ENCODE results near the gene KIF13A. TPM values are rescaled to one million over a fixed set of nuclear protein-coding genes. Genes with fewer than 3 reads are reported as not detected.

KIF13A gene
- total and polyA plus RNA-seq, 2 experiments from 2014 or later: 8.4 to 28.2 TPM

DNA sequence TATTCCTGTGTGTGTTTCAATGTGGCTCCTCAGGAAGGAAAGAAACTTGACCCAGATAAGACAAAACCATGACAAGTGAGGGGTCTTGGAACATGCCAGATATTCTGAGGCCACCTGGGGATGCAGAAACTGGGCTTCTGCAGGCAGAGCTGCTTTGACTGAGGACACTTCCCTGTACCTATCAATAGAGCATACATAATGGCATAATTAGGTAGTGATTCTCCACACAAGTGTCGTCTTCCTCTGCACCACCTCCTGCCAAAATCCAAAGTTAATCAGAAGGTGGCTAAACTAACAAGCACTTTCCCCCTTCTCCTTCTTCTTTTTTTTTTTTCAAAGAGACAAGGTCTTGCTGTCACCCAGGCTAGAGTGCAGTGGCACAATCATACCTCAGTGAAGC lies 97.1 kb downstream of the KIF13A start:
- H3K36me3 Mint-ChIP-seq (ENCODE audit: low read depth): peaks cover 30% of the 10 kb centered on the region
- ATAC-seq (no peak), DNase-seq (ENCODE audit: low spot score) (no peak)
- peaks cover 13% of the 10 kb centered on the region for H3K9me3 Mint-ChIP-seq
- Histone ChIP-seq H3K4me1 (ENCODE audit: insufficient read depth) (no peaks in the 10 kb centered on the region; the same call in 1 of the 2 replicates), H3K36me3 (ENCODE audit: insufficient read depth) (peaks cover 12% of the 10 kb centered on the region; the same call in 1 of the 2 replicates), H3K27me3 (ENCODE audit: insufficient read depth) (no peaks in the 10 kb centered on the region), H3K27ac (ENCODE audit: low read depth) (no peak overlapping the region), H3F3A (replicated peaks; ENCODE audit: low read depth) (no peaks in the 10 kb centered on the region), H3K4me2 (no peak overlapping the region), H3K9me2 (ENCODE audit: insufficient read depth) (no peaks in the 10 kb centered on the region), H3K79me2 (replicated peaks; ENCODE audit: insufficient read depth) (peaks cover 3% of the 10 kb centered on the region; the same call in 1 of the 2 replicates), H2AFZ (no peak overlapping the region), H3K4me3 (no peak overlapping the region), H4K20me1 (replicated peaks; ENCODE audit: insufficient read depth) (peaks cover 4% of the 10 kb centered on the region; the same call in 1 of the 2 replicates)
- peaks cover 3% of the 10 kb centered on the region; the same call in 2 of the 3 replicates for H3K4me1 Mint-ChIP-seq
- TF ChIP-seq NANOG (IDR thresholded peaks at IDR 0.05; ENCODE audit: borderline replicate concordance): no peak
- TF ChIP-seq EZH2phosphoT487 (IDR thresholded peaks at IDR 0.05; ENCODE audit: unreplicated experiment): no peak
- no peak for TF ChIP-seq ZNF331 (CRISPR knock-in tag; IDR thresholded peaks at IDR 0.05; ENCODE audit: low read depth)
- TF ChIP-seq, protein P1, sequence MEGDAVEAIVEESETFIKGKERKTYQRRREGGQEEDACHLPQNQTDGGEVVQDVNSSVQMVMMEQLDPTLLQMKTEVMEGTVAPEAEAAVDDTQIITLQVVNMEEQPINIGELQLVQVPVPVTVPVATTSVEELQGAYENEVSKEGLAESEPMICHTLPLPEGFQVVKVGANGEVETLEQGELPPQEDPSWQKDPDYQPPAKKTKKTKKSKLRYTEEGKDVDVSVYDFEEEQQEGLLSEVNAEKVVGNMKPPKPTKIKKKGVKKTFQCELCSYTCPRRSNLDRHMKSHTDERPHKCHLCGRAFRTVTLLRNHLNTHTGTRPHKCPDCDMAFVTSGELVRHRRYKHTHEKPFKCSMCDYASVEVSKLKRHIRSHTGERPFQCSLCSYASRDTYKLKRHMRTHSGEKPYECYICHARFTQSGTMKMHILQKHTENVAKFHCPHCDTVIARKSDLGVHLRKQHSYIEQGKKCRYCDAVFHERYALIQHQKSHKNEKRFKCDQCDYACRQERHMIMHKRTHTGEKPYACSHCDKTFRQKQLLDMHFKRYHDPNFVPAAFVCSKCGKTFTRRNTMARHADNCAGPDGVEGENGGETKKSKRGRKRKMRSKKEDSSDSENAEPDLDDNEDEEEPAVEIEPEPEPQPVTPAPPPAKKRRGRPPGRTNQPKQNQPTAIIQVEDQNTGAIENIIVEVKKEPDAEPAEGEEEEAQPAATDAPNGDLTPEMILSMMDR (conservative IDR thresholded peaks at IDR 0.05; ENCODE audit: low read depth in 2 of 2): no peak
- TF ChIP-seq, protein P2, sequence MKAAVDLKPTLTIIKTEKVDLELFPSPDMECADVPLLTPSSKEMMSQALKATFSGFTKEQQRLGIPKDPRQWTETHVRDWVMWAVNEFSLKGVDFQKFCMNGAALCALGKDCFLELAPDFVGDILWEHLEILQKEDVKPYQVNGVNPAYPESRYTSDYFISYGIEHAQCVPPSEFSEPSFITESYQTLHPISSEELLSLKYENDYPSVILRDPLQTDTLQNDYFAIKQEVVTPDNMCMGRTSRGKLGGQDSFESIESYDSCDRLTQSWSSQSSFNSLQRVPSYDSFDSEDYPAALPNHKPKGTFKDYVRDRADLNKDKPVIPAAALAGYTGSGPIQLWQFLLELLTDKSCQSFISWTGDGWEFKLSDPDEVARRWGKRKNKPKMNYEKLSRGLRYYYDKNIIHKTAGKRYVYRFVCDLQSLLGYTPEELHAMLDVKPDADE (IDR thresholded peaks at IDR 0.05): no peak
- no peak for TF ChIP-seq POLR2AphosphoS5 (IDR thresholded peaks at IDR 0.05; ENCODE audit: low read depth)
- TF ChIP-seq, protein P3, sequence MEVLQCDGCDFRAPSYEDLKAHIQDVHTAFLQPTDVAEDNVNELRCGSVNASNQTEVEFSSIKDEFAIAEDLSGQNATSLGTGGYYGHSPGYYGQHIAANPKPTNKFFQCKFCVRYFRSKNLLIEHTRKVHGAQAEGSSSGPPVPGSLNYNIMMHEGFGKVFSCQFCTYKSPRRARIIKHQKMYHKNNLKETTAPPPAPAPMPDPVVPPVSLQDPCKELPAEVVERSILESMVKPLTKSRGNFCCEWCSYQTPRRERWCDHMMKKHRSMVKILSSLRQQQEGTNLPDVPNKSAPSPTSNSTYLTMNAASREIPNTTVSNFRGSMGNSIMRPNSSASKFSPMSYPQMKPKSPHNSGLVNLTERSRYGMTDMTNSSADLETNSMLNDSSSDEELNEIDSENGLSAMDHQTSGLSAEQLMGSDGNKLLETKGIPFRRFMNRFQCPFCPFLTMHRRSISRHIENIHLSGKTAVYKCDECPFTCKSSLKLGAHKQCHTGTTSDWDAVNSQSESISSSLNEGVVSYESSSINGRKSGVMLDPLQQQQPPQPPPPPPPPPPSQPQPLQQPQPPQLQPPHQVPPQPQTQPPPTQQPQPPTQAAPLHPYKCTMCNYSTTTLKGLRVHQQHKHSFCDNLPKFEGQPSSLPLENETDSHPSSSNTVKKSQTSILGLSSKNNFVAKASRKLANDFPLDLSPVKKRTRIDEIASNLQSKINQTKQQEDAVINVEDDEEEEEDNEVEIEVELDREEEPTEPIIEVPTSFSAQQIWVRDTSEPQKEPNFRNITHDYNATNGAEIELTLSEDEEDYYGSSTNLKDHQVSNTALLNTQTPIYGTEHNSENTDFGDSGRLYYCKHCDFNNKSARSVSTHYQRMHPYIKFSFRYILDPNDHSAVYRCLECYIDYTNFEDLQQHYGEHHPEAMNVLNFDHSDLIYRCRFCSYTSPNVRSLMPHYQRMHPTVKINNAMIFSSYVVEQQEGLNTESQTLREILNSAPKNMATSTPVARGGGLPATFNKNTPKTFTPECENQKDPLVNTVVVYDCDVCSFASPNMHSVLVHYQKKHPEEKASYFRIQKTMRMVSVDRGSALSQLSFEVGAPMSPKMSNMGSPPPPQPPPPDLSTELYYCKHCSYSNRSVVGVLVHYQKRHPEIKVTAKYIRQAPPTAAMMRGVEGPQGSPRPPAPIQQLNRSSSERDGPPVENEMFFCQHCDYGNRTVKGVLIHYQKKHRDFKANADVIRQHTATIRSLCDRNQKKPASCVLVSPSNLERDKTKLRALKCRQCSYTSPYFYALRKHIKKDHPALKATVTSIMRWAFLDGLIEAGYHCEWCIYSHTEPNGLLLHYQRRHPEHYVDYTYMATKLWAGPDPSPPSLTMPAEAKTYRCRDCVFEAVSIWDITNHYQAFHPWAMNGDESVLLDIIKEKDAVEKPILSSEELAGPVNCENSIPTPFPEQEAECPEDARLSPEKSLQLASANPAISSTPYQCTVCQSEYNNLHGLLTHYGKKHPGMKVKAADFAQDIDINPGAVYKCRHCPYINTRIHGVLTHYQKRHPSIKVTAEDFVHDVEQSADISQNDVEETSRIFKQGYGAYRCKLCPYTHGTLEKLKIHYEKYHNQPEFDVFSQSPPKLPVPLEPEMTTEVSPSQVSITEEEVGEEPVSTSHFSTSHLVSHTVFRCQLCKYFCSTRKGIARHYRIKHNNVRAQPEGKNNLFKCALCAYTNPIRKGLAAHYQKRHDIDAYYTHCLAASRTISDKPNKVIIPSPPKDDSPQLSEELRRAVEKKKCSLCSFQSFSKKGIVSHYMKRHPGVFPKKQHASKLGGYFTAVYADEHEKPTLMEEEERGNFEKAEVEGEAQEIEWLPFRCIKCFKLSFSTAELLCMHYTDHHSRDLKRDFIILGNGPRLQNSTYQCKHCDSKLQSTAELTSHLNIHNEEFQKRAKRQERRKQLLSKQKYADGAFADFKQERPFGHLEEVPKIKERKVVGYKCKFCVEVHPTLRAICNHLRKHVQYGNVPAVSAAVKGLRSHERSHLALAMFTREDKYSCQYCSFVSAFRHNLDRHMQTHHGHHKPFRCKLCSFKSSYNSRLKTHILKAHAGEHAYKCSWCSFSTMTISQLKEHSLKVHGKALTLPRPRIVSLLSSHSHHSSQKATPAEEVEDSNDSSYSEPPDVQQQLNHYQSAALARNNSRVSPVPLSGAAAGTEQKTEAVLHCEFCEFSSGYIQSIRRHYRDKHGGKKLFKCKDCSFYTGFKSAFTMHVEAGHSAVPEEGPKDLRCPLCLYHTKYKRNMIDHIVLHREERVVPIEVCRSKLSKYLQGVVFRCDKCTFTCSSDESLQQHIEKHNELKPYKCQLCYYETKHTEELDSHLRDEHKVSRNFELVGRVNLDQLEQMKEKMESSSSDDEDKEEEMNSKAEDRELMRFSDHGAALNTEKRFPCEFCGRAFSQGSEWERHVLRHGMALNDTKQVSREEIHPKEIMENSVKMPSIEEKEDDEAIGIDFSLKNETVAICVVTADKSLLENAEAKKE (CRISPR knock-in tag; IDR thresholded peaks at IDR 0.05): no peak
- TF ChIP-seq STAT1 (IDR thresholded peaks at IDR 0.05; ENCODE audit: unreplicated experiment): no peak
- TF ChIP-seq JUNB (IDR thresholded peaks at IDR 0.05; ENCODE audit: unreplicated experiment): no peak
- no peak for TF ChIP-seq CREB1 (CRISPR knock-in tag; IDR thresholded peaks at IDR 0.05; ENCODE audit: low read depth)
- TF ChIP-seq EZH2 (IDR thresholded peaks at IDR 0.05; ENCODE audit: low read depth, unreplicated experiment): no peak
- TF ChIP-seq, protein P4, sequence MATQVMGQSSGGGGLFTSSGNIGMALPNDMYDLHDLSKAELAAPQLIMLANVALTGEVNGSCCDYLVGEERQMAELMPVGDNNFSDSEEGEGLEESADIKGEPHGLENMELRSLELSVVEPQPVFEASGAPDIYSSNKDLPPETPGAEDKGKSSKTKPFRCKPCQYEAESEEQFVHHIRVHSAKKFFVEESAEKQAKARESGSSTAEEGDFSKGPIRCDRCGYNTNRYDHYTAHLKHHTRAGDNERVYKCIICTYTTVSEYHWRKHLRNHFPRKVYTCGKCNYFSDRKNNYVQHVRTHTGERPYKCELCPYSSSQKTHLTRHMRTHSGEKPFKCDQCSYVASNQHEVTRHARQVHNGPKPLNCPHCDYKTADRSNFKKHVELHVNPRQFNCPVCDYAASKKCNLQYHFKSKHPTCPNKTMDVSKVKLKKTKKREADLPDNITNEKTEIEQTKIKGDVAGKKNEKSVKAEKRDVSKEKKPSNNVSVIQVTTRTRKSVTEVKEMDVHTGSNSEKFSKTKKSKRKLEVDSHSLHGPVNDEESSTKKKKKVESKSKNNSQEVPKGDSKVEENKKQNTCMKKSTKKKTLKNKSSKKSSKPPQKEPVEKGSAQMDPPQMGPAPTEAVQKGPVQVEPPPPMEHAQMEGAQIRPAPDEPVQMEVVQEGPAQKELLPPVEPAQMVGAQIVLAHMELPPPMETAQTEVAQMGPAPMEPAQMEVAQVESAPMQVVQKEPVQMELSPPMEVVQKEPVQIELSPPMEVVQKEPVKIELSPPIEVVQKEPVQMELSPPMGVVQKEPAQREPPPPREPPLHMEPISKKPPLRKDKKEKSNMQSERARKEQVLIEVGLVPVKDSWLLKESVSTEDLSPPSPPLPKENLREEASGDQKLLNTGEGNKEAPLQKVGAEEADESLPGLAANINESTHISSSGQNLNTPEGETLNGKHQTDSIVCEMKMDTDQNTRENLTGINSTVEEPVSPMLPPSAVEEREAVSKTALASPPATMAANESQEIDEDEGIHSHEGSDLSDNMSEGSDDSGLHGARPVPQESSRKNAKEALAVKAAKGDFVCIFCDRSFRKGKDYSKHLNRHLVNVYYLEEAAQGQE (IDR thresholded peaks at IDR 0.05; ENCODE audit: unreplicated experiment): no peak
- no peak for TF ChIP-seq ZNF114 (CRISPR knock-in tag; IDR thresholded peaks at IDR 0.05)
- no peak overlapping the region for H3K27ac Mint-ChIP-seq
- H3K4me3 Mint-ChIP-seq: no peak overlapping the region
- H3K27me3 Mint-ChIP-seq (ENCODE audit: insufficient read depth, low read depth, poor library complexity): peaks cover 3% of the 10 kb centered on the region

All from GM23338 (cell line).